HK-2 (cell line): ENCODE measurements around the gene PELI3.

ENCODE experiments used
- DNase-seq: peaks from one replicate; pipeline ENCODE4 v3.0.0-alpha.2; 2018; ENCODE audit not compliant: unreplicated experiment

PELI3 gene

DNA sequence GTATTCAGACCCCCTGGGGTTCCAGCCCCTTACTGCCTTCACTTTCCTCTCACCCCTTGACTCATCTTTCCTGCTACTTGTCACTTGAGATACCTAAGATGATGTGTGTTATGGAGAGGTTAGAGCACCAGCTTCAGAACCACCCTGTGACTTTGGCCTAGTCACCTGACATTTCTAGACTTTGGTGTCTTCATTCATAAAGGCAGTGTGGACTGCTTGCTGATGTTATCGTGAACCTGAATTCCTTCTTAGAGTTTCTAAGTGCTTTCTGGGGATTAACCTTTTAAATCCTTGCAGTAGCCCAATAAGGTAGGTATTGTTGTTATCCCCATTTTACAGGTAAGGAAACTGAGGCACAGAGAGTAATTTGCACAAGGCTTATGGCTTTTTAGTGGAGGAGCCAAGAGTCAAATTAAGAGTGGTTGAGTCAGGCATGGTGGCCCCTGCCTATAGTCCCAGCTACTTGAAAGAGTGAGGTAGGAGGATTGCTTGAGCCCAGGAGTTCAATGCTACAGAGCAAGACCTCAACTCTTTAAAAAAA, 38.6 kb downstream of the PELI3 start:
- no peak for DNase-seq

- no peak for DNase-seq
Observed at GRCh38 chr11:66509131-66509561, 42.4 kb downstream of the PELI3 start.

DNA sequence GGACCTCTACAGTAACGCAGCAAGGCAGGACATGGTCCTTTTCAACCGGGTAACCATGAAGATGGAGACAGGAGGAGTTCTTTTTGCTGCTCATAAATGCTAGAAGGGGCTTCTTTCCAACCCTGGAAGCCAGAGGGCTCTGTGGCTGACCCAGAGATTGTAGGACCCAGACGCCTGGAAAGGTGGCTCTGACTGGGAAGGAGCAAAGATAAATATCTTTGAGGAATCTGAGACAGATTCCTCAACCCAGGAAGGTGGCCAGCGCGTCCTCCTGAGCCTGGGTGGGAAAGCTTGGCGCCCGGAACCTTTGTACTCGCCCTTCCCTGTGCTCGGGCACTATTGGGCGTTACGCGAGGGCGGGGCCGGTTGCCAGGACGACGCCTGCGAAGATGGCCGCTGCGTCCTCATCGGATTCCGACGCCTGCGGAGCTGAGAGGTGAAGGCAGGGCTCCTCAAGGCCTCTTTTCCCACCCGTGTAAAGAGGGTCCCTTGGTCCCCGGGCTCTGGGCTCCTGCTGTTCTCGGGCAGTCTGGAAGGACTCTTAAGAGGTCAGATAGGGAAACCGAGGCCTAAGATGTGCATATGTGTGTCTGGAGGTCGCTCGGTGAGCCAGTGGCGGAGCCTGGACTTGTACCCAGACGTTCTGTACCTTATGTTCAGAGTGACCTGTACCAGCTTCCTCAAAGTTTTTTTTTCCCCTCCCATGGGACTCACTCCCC, 43.7 kb downstream of the PELI3 start, which contains the start of gene BBS1:
TSS of gene BBS1 (plus strand) at position 365 of the 719 bp plus-strand sequence. CDS start at position 390, 25 bp downstream.
- peak; percentile 79 for DNase-seq

GRCh38 chr11:66510990-66511339, 44.3 kb downstream of the PELI3 start:
- DNase-seq = no peak

- no peak for DNase-seq
Observed at GRCh38 chr11:66523611-66524010, 56.9 kb downstream of the PELI3 start.

- DNase-seq = no peak
Observed at GRCh38 chr11:66524304-66525040, 57.8 kb downstream of the PELI3 start.
